Activated naive CD4-positive, alpha-beta T cell treated with anti-CD3 and anti-CD28 coated beads, Interleukin-2, amount 50 U/mL, for 24 hours (primary cell): Measurements from ENCODE around the gene HSP90AB1.

Experiments used
- H3K27ac Mint-ChIP-seq: one replicate; pipeline ENCODE4 v1.8.0; 2021; ENCODE audit warnings: mild to moderate bottlenecking, mixed read lengths
- H3K27me3 Mint-ChIP-seq: one replicate; pipeline ENCODE4 v1.8.0; 2021; ENCODE audit warnings: mixed read lengths
- H3K36me3 Mint-ChIP-seq: one replicate; pipeline ENCODE4 v1.8.0; 2021; ENCODE audit warnings: mixed read lengths
- H3K4me1 Mint-ChIP-seq: one replicate; pipeline ENCODE4 v1.8.0; 2021; ENCODE audit warnings: mixed read lengths
- H3K4me3 Mint-ChIP-seq: one replicate; pipeline ENCODE4 v1.8.0; 2021; ENCODE audit warnings: mild to moderate bottlenecking, mixed read lengths
- H3K9me3 Mint-ChIP-seq: one replicate; pipeline ENCODE4 v1.8.0; 2021; ENCODE audit warnings: mixed read lengths

HSP90AB1 gene

GRCh38 chr6:44294832-44295791, 48.2 kb downstream of the HSP90AB1 start:
- Mint-ChIP-seq H3K9me3 (no peaks in the 10 kb centered on the region), H3K36me3 (no peaks in the 10 kb centered on the region), H3K27ac (no peak overlapping the region), H3K4me3 (no peak overlapping the region), H3K27me3 (peaks cover 35% of the 10 kb centered on the region), H3K4me1 (peaks cover 5% of the 10 kb centered on the region)

- peak overlapping the region; percentile 65 for H3K4me3 Mint-ChIP-seq
- no peak overlapping the region for H3K27ac Mint-ChIP-seq
- H3K4me1 Mint-ChIP-seq: peaks cover 5% of the 10 kb centered on the region
- H3K27me3 Mint-ChIP-seq: peaks cover 19% of the 10 kb centered on the region
- H3K9me3 Mint-ChIP-seq: no peaks in the 10 kb centered on the region
- H3K36me3 Mint-ChIP-seq: peaks cover 3% of the 10 kb centered on the region
Measured at GRCh38 chr6:44297063-44298038, 50.5 kb downstream of the HSP90AB1 start.

GRCh38 chr6:44298055-44298803, 51.3 kb downstream of the HSP90AB1 start:
- peak overlapping the region; percentile 65 for H3K4me3 Mint-ChIP-seq
- peaks cover 3% of the 10 kb centered on the region for H3K36me3 Mint-ChIP-seq
- H3K27me3 Mint-ChIP-seq: peaks cover 16% of the 10 kb centered on the region
- H3K4me1 Mint-ChIP-seq: peaks cover 5% of the 10 kb centered on the region
- H3K27ac Mint-ChIP-seq: no peak overlapping the region
- H3K9me3 Mint-ChIP-seq: no peaks in the 10 kb centered on the region

- Mint-ChIP-seq H3K27me3 (peaks cover 13% of the 10 kb centered on the region), H3K4me1 (peaks cover 5% of the 10 kb centered on the region), H3K9me3 (no peaks in the 10 kb centered on the region), H3K36me3 (peaks cover 3% of the 10 kb centered on the region), H3K27ac (no peak overlapping the region), H3K4me3 (no peak overlapping the region)
Measured at GRCh38 chr6:44298864-44299263, 52.0 kb downstream of the HSP90AB1 start.

- Mint-ChIP-seq H3K9me3 (no peaks in the 10 kb centered on the region), H3K36me3 (peaks cover 3% of the 10 kb centered on the region), H3K27me3 (peaks cover 6% of the 10 kb centered on the region), H3K4me1 (peaks cover 5% of the 10 kb centered on the region), H3K4me3 (no peak overlapping the region), H3K27ac (no peak overlapping the region)
Measured at GRCh38 chr6:44300292-44300823, 53.5 kb downstream of the HSP90AB1 start.

GRCh38 chr6:44301106-44301505, 54.2 kb downstream of the HSP90AB1 start:
- H3K36me3 Mint-ChIP-seq: peaks cover 3% of the 10 kb centered on the region
- no peak overlapping the region for H3K27ac Mint-ChIP-seq
- H3K4me1 Mint-ChIP-seq: peaks cover 5% of the 10 kb centered on the region
- H3K9me3 Mint-ChIP-seq: no peaks in the 10 kb centered on the region
- H3K4me3 Mint-ChIP-seq: no peak overlapping the region
- H3K27me3 Mint-ChIP-seq: peaks cover 3% of the 10 kb centered on the region

GRCh38 chr6:44301782-44302564, 55.1 kb downstream of the HSP90AB1 start:
- Mint-ChIP-seq H3K27me3 (no peaks in the 10 kb centered on the region), H3K36me3 (peaks cover 3% of the 10 kb centered on the region), H3K4me3 (no peak overlapping the region), H3K4me1 (peaks cover 5% of the 10 kb centered on the region), H3K9me3 (no peaks in the 10 kb centered on the region), H3K27ac (no peak overlapping the region)

GRCh38 chr6:44302856-44303255, 56.0 kb downstream of the HSP90AB1 start:
- no peaks in the 10 kb centered on the region for H3K9me3 Mint-ChIP-seq
- peaks cover 3% of the 10 kb centered on the region for H3K36me3 Mint-ChIP-seq
- H3K27me3 Mint-ChIP-seq: no peaks in the 10 kb centered on the region
- H3K27ac Mint-ChIP-seq: no peak overlapping the region
- peaks cover 2% of the 10 kb centered on the region for H3K4me1 Mint-ChIP-seq
- no peak overlapping the region for H3K4me3 Mint-ChIP-seq
